GM12892 (cell line): ENCODE data around the gene LYSMD3.

Source experiments
- POLR2A ChIP-seq: IDR thresholded peaks from 2 replicates; pipeline ENCODE4 v1.6.1; 2011; ENCODE audit warnings: low read depth, low read length, control low read depth
- TAF1 ChIP-seq: IDR thresholded peaks from 2 replicates; pipeline ENCODE4 v1.6.1; 2011; ENCODE audit warnings: low read depth, mild to moderate bottlenecking, control low read depth, low read length, borderline replicate concordance

DNA sequence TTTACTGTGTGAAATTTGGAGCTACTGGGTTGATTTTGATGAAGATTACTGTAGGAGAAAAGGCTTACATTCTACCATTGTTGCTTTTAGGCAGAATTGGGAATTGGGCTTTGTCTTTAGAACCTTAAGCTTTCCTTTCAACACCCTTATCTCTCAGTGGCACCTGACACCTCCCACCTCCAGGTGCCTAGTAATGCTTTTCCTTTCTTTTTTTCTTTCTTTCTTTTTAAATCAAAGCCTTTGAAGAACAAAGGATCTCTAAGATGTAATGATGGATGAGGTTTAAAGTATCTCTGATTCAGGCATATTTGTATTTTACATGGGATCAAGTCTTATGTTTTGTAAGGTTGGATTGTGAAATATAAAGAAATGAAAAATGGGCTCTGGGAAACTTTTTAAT, 26.3 kb upstream of the LYSMD3 start:
- TF ChIP-seq POLR2A (no peak), TAF1 (no peak)
